GM23338 (cell line): ENCODE results near the gene CIC.

Experiments used
- CREB1 ChIP-seq: fragments of 250-450 bp; sonication (Bioruptor Pico); IDR thresholded peaks from 2 replicates; pipeline ENCODE4 v1.5.0; 2020; ENCODE audit warnings: low read depth, mild to moderate bottlenecking, moderate library complexity
- CTCF ChIP-seq, 2 experiments: fragments of 200-600 bp in 1 of 2; sonication (generic) in 1 of 2; conservative IDR thresholded peaks; 2 replicates each; pipeline versions ENCODE4 v1.5.1 to v1.6.1; 2016 to 2017; ENCODE audit warnings: antibody characterized with exemption in 2 of 2, low read depth in 2 of 2, mild to moderate bottlenecking in 2 of 2, moderate library complexity in 1 of 2
- EZH2 ChIP-seq: fragments of 200-600 bp; sonication (generic); IDR thresholded peaks from one replicate; pipeline ENCODE4 v1.8.0; 2017; ENCODE audit warnings: antibody characterized with exemption, mild to moderate bottlenecking, low read depth; ENCODE audit not compliant: unreplicated experiment
- JUNB ChIP-seq: IDR thresholded peaks from one replicate; pipeline ENCODE4 v1.6.1; 2016; ENCODE audit warnings: antibody characterized with exemption; ENCODE audit not compliant: unreplicated experiment
- POLR2AphosphoS5 ChIP-seq: IDR thresholded peaks from 2 replicates; pipeline ENCODE4 v1.6.1; 2016; ENCODE audit warnings: antibody characterized with exemption, low read depth
- REST ChIP-seq: IDR thresholded peaks from one replicate; pipeline ENCODE4 v1.6.1; 2018; ENCODE audit warnings: antibody characterized with exemption; ENCODE audit not compliant: unreplicated experiment
- ZNF462 ChIP-seq: fragments of 250-450 bp; sonication (Bioruptor Pico); IDR thresholded peaks from 2 replicates; pipeline ENCODE4 v1.5.0; 2020; ENCODE audit warnings: mild to moderate bottlenecking, moderate library complexity

- no peak for TF ChIP-seq CTCF (conservative IDR thresholded peaks at IDR 0.05; ENCODE audit: low read depth in 2 of 2)
- TF ChIP-seq EZH2: no peak
- no peak for TF ChIP-seq CREB1 (CRISPR knock-in tag)
- TF ChIP-seq ZNF462 (CRISPR knock-in tag): no peak
- TF ChIP-seq REST: no peak
- TF ChIP-seq POLR2AphosphoS5: no peak
- TF ChIP-seq JUNB: no peak
These were observed 660 bp downstream of the CIC start for GRCh38 chr19:42269478-42270345.
